HG02884 (cell line): ENCODE data around the gene CST11.
"Not testable (repeated sequence)": the region's sequence is repeated elsewhere in the genome, so short reads cannot be mapped to it uniquely, and the experiment has no call there.

Source experiments
- ATAC-seq: cut with Tn5 transposase; IDR thresholded peaks from one replicate; pipeline ENCODE4 v1.9.1; 2021; ENCODE audit warnings: mild to moderate bottlenecking, moderate library complexity; ENCODE audit not compliant: unreplicated experiment

The CST11 gene

DNA sequence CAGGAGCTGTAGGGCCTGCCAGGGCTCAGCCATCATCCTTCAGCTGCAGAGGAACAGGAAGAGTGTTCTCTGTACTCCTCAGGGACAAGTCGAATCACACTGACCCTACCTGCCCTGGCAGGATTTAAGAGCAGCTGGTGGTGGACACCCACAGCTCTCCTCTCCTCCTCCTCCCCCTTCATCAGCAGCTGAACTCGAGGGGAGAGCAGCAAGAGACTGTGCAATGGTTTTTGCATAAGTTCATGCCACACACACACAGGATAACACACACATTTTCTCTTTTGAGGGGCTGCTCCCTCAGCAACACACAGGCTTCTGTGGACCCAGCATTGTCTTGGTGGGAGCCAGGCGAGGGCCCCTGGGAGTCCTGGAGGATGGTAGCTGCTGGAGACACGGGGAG lies at the start of gene CST11:
Gene CST11, minus strand, starts transcription at position 101 of the 400 bp plus-strand sequence. Its CDS starts 65 bp downstream, at position 36.
- no peak for ATAC-seq

GRCh38 chr20:23501926-23502325 lies 49.2 kb upstream of the CST11 start:
- no peak for ATAC-seq

GRCh38 chr20:23497536-23497935 lies 44.9 kb upstream of the CST11 start:
- no peak for ATAC-seq

GRCh38 chr20:23493172-23493772 lies 40.6 kb upstream of the CST11 start:
- ATAC-seq: no peak

GRCh38 chr20:23492292-23492691 lies 39.6 kb upstream of the CST11 start:
- peak; percentile 71 for ATAC-seq

DNA sequence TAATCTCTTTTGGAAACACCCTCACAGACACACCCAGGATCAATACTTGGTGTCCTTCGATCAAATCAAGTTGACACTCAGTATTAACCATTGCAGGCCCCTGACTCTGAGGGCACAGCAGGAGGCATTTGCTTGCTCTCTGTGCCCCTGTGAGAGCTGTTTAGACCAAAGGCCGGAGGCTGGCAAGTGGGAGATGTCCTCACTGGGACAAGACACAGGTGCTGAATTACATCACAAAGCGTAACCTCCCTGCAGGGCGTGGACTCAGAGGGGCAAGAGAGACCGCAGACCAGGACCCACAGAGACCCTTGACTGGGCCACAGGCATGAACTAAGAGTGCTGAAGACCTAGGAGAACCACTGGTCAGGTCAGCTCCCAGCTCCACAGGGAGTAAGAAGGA lies 38.1 kb upstream of the CST11 start, which contains the start of gene CST8:
Gene CST8, plus strand, starts transcription at position 301 of the 400 bp plus-strand sequence. CDS start 551 bp downstream, outside the sequence.
- no peak for ATAC-seq

DNA sequence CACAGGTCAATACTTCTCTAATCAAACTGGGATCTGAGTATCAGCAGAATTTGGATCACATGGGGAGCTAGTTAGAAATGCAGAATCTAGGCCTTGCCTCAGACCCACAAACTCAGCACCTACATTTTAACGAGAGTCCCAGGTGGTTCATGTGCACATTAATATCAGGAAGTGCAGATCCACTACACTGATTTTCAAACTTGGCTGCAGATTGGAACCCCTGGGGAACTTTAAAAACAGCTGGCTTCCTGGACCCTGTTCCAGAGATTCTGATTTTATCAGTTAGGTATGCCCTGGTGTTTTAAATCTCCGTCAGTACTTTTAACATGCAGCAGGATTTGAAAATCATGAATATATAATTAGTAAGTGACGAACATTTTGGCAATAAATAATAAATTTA lies 36.3 kb upstream of the CST11 start:
- ATAC-seq: no peak

DNA sequence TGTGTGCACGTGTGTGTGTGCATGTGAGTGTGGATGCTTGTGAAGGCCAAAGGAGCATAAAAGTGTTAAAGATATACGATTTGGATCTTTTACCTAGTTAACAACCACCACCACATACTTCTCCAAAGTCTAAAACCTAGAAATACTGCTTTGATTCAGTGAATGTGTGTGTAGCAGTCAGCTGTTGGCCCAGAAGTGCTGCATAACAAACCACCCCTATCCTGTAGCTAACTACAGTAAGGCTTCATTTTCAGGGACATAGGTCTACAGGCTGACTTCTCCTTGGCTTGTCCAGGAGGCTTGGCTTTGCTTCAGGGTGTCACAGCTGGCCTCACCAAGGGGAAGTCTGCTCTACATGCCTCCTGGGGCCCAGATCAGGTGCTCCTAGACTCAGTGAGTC lies 35.8 kb upstream of the CST11 start:
- no peak for ATAC-seq

GRCh38 chr20:23484081-23484480 lies 31.4 kb upstream of the CST11 start:
- peak; percentile 66 for ATAC-seq

DNA sequence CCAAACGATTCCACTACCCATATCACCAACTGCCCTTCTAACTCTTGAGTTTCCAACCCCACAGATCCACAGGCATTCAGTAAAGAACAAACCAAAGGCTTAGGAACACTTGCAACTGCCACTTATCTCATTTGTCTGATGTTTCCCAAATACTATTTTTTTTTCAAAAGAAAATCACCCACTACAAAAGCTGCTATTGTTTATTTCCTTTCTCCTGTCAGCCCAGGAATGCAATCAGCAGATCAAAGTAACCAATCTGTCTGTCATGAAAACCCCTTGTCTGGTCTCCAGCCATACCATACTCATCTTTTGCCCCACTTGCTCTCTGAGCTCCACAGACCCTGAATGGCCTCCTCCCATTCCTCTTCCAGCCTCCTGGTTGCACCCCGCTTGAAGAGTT lies 29.5 kb upstream of the CST11 start:
- no peak for ATAC-seq

DNA sequence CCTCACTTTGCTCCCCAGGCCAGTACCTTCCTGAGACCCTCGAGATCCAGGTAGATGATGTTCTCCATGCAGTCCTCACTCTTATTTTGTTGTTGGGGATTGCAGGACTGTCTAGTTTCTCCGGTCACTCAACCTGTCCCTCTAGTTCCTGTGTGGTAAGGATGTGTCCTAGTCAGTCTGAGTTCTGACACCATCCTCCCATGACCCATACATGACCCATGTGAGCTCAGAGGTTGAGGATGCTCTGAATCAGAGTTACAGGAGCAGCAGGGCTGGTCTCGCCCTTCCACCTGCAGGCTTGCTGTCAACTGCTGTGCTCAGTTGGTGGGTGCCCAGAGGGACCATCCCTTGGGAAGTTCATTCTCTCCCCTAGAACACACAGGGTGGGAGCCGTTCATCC lies 26.4 kb upstream of the CST11 start:
- no peak for ATAC-seq

GRCh38 chr20:23477223-23477622 lies 24.5 kb upstream of the CST11 start:
- ATAC-seq: no peak

DNA sequence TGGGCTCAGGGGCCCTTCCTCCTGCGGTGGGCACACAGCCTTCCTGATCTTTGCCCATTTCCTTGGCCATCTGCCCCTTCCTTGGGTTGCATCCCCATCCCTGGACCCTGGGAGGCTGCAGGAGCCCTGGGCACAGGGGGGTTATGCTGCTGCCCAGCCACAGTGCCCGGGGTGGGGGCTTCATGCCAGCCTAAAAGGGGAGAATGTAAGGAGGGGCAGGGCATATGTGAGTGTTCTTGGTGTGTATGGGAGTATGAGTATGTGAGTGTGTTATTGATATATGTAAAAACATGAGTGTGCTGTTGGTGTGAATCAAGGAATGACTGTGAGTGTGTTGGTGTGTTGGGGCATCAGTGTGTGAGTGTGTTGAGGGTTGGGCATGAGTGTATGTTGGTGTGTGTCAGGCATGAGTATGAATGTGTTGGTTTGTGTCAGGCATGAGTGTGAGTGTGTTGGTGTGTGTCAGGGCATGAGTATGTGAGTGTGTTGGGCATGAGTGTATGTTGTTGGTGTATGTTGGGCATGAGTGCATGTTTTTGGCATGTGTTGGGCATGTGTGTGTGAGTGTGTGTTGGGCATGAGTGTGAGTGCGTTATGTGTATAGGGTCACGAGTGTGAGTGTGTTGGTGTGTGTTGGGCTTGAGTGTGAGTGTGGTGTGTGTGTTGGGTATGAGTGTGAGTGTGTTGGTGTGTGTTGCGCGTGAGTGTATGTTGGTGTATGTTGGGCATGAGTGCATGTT lies 23.5 kb upstream of the CST11 start:
- ATAC-seq: no peak

GRCh38 chr20:23475395-23475794 lies 22.7 kb upstream of the CST11 start:
- no peak for ATAC-seq

- not testable (repeated sequence) for ATAC-seq
Measured at GRCh38 chr20:23473293-23473692, 20.6 kb upstream of the CST11 start.

DNA sequence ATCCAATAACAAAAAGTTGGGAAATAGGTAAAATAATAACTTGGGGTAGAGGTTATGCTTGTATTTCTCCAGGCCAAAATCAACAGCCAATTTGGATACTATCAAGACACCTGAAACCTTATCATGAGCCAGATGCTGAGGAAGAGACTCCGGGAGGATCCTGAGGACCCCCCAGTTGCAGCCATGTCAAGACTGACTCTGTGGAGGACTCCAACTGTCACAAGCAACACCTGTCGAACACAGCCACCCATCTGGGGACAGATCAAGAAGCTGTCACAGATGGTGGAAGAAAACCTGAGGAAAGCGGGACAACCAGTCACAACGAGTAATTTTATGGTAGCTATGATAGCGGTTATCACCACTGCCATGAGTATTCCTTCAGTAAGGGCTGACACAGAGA lies 19.6 kb upstream of the CST11 start:
- ATAC-seq: not testable (repeated sequence)

DNA sequence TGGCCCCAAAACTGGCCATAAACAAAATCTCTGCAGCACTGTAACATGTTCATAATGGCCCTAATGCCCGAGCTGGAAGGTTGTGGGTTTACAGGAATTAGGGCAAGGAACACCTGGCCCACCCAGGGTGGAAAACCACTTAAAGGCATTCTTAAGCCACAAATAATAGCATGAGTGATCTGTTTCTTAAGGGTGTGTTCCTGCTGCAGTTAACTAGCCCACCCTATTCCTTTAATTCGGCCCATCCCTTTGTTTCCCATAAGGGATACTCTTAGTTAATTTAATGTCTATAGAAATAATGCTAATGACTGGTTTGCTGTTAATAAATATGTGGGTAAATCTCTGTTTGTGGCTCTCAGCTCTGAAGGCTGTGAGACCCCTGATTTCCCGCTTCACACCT lies 14.3 kb upstream of the CST11 start:
- not testable (repeated sequence) for ATAC-seq

DNA sequence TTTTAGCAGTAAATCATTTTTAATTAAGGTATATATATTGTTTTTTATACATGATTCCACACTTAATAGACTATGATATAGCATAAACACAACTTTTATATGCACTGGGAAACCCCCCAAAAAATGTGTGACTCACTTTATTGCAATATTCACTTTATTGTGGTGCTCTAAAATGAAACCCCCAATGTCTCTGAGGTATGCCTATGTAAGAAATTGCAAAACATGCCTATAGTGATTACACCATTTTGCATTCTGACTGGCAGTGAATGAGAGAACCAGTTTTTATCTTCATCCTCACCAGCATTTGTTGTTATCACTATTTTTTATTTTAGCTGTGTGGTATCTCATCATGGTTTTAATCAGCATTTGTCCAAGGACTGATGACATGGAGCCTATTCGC lies 8.5 kb upstream of the CST11 start:
- no peak for ATAC-seq

- ATAC-seq: no peak
Measured at GRCh38 chr20:23459461-23460150, 6.9 kb upstream of the CST11 start.

DNA sequence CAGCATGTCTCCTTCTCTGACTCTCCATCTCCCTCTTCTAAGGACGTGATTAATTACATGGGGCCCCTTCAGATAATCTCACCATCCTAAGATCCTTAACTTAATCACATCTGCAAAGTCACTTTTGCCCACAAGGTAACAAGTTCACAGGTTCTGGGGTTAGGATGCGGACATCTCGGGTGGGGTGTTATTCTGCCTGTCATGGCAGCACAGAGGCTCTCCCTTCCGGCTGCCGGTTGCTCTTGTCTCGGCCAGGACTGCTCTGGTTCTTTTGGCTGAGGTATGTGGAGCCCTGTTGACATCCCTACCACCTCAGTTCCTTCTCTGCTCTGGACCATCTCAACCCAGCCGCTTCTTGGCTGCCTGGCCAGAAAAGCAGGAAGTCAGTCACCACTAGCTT lies 4.2 kb upstream of the CST11 start:
- ATAC-seq: no peak

DNA sequence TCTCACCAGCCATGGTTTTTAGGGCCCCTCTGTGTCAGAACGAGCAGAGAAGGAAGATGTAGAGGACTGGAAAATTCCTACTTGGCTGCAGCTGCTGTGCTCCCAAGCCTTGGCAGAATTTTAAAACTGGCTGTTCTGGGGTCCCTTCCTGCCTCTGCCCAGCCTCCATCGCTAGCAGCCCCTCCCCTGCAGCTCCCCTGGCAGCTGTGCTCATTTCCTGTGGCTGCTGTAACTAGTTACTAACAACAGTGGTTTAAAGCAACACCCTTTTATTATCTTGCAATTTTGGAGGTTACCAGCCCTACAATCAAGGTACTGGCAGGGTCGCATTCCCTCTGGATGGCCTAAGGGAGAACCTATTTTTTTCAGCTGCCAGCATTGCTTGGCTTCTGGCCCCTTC lies 3.7 kb upstream of the CST11 start:
- no peak for ATAC-seq

- ATAC-seq: no peak
Measured at GRCh38 chr20:23455639-23456038, 3.0 kb upstream of the CST11 start.
